Kidney (tissue), 14 donors: ENCODE results near the gene PTPN2. TPM values are rescaled to one million over a fixed set of nuclear protein-coding genes. Genes with fewer than 3 reads are reported as not detected.

Experiments used
- DNase-seq, 5 donors: peaks; one replicate each; pipeline ENCODE4 v3.0.0-alpha.2; 2013 to 2020
- FAIRE-seq: peaks from 2 replicates; lab custom pipeline; 2012; peaks lifted over from hg19 to GRCh38; lab: Jason Lieb, UNC
- H3K27ac ChIP-seq, 2 donors: one replicate each; pipeline ENCODE4 v1.7.0; 2013; ENCODE audit warnings: low read depth in 2 of 2, low read length in 2 of 2, inconsistent platforms in 1 of 2
- H3K27me3 ChIP-seq: one replicate; pipeline ENCODE4 v1.7.1; 2013; ENCODE audit warnings: low read length, inconsistent platforms; ENCODE audit not compliant: control insufficient read depth, insufficient read depth
- H3K36me3 ChIP-seq, 3 donors: one replicate each; pipeline versions ENCODE4 v1.7.0 to v1.7.1; 2013; ENCODE audit warnings: low read length in 3 of 3, control low read depth in 1 of 3, inconsistent platforms in 1 of 3; ENCODE audit not compliant: insufficient read depth in 3 of 3, control insufficient read depth in 2 of 3
- H3K4me1 ChIP-seq, 3 donors: one replicate each; pipeline versions ENCODE4 v1.7.0 to v1.7.1; 2013; ENCODE audit warnings: low read length in 3 of 3, inconsistent platforms in 1 of 3, low read depth in 1 of 3; ENCODE audit not compliant: control insufficient read depth in 2 of 3, insufficient read depth in 2 of 3
- H3K4me3 ChIP-seq, 3 donors: one replicate each; pipeline versions ENCODE4 v1.7.0 to v1.8.1; 2013; ENCODE audit warnings: low read length in 3 of 3, control low read depth in 1 of 3, inconsistent platforms in 1 of 3
- H3K9ac ChIP-seq, 3 donors: one replicate each; pipeline versions ENCODE4 v1.7.0 to v1.7.1; 2013; ENCODE audit warnings: low read length in 3 of 3, control low read depth in 1 of 3, inconsistent platforms in 1 of 3
- H3K9me3 ChIP-seq, 3 donors: one replicate each; pipeline versions ENCODE4 v1.7.0 to v1.7.1; 2013; ENCODE audit warnings: low read length in 3 of 3, control low read depth in 1 of 3, inconsistent platforms in 1 of 3; ENCODE audit not compliant: control insufficient read depth in 2 of 3, insufficient read depth in 1 of 3
- intact Hi-C: fragments of 100-400 bp; cut with DNase I; formaldehyde crosslinking; loops from one replicate; pipeline ENCODE4 v1.11.1; 2022
- polyA plus RNA-seq: library from polyadenylated mRNA; stranded (reverse); fragments of 350-450 nt; fragmentation: Illumina TruSeq; extraction: RNeasy Lipid Tissue Mini Kit (QIAGEN cat#74804); gene quantifications from one replicate; pipeline ENCODE4 v1.2.3, GENCODE V29; 2014; ENCODE audit warnings: low read depth, low replicate concordance; ENCODE audit not compliant: insufficient read depth
- total RNA-seq: library from RNA; stranded (reverse); fragmentation: NEBNext Ultra II Directional; extraction: Animal tissue kit (Norgen Biotek cat#: 25700); gene quantifications from one replicate; pipeline ENCODE4 v1.2.1, GENCODE V29; 2021
- TF ChIP-seq, protein P1 (sequence below): IDR thresholded peaks from 3 replicates; pipeline ENCODE4 v1.5.1; 2012; ENCODE audit warnings: mild to moderate bottlenecking, moderate library complexity, borderline replicate concordance; ENCODE audit not compliant: insufficient read depth; ENCODE audit errors: extremely low read depth
- donor health status: control.
- donor health status: control.
- donor health status: control.
- donor health status: control.
- donor health status: control.
- donor health status: DM: yes; HTN: yes; CAD: no.
- donor health status: Normal renal cell carcinoma (clear cell type).

The PTPN2 gene
- total and polyA plus RNA-seq, 2 donors from 2014 or later: 23.4 to 45.8 TPM

DNA sequence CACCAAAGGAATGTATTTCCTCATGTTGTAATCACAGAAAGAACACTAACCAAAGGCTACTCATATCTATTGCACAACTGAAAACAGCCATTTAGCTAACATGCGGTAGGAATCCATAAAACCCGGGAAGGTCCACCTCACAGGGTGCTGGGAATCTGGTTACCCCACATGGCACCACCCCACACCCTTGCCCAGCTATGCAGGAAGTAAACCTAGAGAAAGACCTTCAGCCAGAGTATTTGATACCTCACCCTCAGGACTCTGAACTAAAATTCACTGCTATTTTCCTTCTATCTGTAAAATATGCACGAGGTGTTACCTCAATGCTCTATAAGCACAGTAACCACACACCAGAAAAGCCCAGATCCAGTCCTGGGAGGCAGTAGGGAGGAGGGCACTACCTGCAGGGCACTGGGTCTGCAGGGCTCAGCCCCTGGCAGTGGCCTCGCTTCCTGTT, 45.8 kb downstream of the PTPN2 start:
- TF ChIP-seq, protein P1, sequence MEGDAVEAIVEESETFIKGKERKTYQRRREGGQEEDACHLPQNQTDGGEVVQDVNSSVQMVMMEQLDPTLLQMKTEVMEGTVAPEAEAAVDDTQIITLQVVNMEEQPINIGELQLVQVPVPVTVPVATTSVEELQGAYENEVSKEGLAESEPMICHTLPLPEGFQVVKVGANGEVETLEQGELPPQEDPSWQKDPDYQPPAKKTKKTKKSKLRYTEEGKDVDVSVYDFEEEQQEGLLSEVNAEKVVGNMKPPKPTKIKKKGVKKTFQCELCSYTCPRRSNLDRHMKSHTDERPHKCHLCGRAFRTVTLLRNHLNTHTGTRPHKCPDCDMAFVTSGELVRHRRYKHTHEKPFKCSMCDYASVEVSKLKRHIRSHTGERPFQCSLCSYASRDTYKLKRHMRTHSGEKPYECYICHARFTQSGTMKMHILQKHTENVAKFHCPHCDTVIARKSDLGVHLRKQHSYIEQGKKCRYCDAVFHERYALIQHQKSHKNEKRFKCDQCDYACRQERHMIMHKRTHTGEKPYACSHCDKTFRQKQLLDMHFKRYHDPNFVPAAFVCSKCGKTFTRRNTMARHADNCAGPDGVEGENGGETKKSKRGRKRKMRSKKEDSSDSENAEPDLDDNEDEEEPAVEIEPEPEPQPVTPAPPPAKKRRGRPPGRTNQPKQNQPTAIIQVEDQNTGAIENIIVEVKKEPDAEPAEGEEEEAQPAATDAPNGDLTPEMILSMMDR: no peak
- no peaks in the 10 kb centered on the region for H3K27me3 ChIP-seq
- H3K9ac ChIP-seq: no peak overlapping the region
- peak overlapping the region; percentile 5 to 46 for H3K27ac ChIP-seq
- peaks cover 0 to 10% (median 5%) of the 10 kb centered on the region in 3 donors for H3K4me1 ChIP-seq
- DNase-seq (peak in 4 of 5 donors; percentile 17 to 88 (median 29)), FAIRE-seq (no peak)
- H3K36me3 ChIP-seq: peaks cover 4 to 5% (median 4%) of the 10 kb centered on the region in 3 donors
- no peak overlapping the region for H3K4me3 ChIP-seq
- intact Hi-C loops: no loop called here
- no peaks in the 10 kb centered on the region for H3K9me3 ChIP-seq

DNA sequence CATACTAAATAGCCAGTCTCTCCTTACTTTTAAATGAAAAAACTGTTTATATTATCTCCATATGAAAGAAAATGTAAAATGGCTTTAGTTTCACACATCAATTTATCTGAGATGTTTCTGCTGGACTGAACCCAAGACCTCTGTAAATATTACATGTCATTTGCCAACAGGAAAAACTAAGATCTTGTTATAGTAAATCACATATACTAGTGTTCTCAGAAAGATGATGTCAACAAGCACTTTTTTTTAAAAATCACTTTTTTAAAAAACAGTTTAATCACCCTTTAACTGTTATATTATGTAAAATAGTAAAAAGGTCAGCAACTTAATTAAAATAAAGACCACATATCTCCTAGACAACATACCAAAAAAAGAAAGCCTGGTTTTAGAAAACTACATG, 46.3 kb downstream of the PTPN2 start:
- peak; percentile 65 for FAIRE-seq

DNA sequence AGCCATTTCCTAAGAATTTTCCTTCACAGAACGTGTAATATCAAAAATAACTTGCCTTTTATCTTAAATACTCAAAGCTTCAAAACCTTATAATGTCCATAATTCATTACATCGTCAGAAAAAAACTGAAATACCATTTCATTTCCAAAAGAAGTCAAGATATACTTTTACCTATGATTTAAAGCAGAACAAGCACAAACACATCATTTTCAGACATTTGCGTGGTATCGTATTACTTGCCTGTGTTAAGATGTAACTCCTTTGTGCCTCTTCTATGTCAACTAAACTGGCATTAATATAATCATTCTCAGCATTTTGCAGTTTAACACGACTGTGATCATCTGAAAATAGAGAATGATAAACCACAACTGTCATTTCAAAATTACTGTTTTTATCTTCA, 47.5 kb downstream of the PTPN2 start:
- DNase-seq (no peak), FAIRE-seq (no peak)
- Histone ChIP-seq H3K27me3 (no peaks in the 10 kb centered on the region), H3K4me1 (peaks cover 0 to 10% (median 5%) of the 10 kb centered on the region in 3 donors), H3K36me3 (peaks cover 4 to 5% (median 4%) of the 10 kb centered on the region in 3 donors), H3K9ac (no peak overlapping the region), H3K4me3 (no peak overlapping the region), H3K9me3 (no peaks in the 10 kb centered on the region), H3K27ac (no peak overlapping the region)
- intact Hi-C loops: no loop called here
- TF ChIP-seq, protein P1: no peak

More for the DNA sequence above, 46.3 kb downstream of the PTPN2 start:
- peaks cover 4 to 5% (median 4%) of the 10 kb centered on the region in 3 donors for H3K36me3 ChIP-seq
- H3K9ac ChIP-seq: no peak overlapping the region
- no peaks in the 10 kb centered on the region for H3K9me3 ChIP-seq
- peak in 2 of 5 donors; percentile 13 to 16 for DNase-seq
- intact Hi-C loops: no loop called here
- H3K27me3 ChIP-seq: no peaks in the 10 kb centered on the region
- H3K4me3 ChIP-seq: no peak overlapping the region
- TF ChIP-seq, protein P1: no peak
- peak overlapping the region in 1 of 2 donors; percentile 5 for H3K27ac ChIP-seq
- H3K4me1 ChIP-seq: peaks cover 0 to 10% (median 5%) of the 10 kb centered on the region in 3 donors
